ES-I3 (cell line): Measurements from ENCODE around the gene RBM15.

Experiments
- H3K36me3 ChIP-seq: 2 replicates; pipeline ENCODE4 v1.6.1; 2013; ENCODE audit warnings: mild to moderate bottlenecking, low read length, control low read depth, moderate library complexity; ENCODE audit not compliant: insufficient read depth
- H3K4me1 ChIP-seq: 2 replicates; pipeline ENCODE4 v1.6.1; 2013; ENCODE audit warnings: mild to moderate bottlenecking, control low read depth, low read length; ENCODE audit not compliant: insufficient read depth
- H3K9ac ChIP-seq: 2 replicates; pipeline ENCODE4 v1.6.1; 2013; ENCODE audit warnings: low read depth, mild to moderate bottlenecking, low read length, moderate library complexity
- H3K9me3 ChIP-seq: 2 replicates; pipeline ENCODE4 v1.6.1; 2013; ENCODE audit warnings: mild to moderate bottlenecking, low read length, moderate library complexity; ENCODE audit not compliant: control insufficient read depth, insufficient read depth

The RBM15 gene

DNA sequence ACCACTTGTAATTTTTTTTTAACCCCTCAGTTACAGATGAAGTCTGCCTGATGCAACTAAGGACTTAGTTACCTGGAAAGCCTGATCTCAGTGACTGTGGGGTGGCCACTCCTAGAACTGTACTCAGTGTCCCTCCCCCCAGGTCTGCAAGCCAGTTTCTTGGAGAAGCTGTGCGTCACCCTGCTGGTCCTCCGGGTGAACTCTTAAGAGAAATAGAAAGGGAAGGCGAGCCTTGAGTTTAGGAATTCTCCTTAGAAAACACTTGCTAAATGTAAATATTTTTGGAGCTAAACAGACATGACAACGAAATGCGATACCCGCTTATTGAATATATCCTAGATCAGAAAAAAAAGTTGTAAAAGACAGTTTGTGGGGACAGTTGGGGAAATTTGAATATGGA lies 50.9 kb downstream of the RBM15 start:
- Histone ChIP-seq H3K36me3 (0 out of 2 replicates have a peak, but pooled peaks cover 2% of the 10 kb centered on the region), H3K9me3 (no peaks in the 10 kb centered on the region), H3K9ac (no peak overlapping the region), H3K4me1 (peaks cover 12% of the 10 kb centered on the region; the same call in 1 of the 2 replicates)

- H3K36me3 ChIP-seq, result 0 out of 2 replicates have a peak, but pooled peaks cover 2% of the 10 kb centered on the region
- H3K9ac ChIP-seq, result no peak within 1 kb of the TSS; the same call in 1 of the 2 replicates
- peaks cover 12% of the 10 kb centered on the region; the same call in 1 of the 2 replicates for H3K4me1 ChIP-seq
- H3K9me3 ChIP-seq, result no peaks in the 10 kb centered on the region
Observed at GRCh38 chr1:110390692-110391245, 51.6 kb downstream of the RBM15 start, which contains the start of gene SLC16A4. SLC16A4 (minus strand) TSS chr1:110391026; CDS start chr1:110389323, 1,703 bp downstream.

DNA sequence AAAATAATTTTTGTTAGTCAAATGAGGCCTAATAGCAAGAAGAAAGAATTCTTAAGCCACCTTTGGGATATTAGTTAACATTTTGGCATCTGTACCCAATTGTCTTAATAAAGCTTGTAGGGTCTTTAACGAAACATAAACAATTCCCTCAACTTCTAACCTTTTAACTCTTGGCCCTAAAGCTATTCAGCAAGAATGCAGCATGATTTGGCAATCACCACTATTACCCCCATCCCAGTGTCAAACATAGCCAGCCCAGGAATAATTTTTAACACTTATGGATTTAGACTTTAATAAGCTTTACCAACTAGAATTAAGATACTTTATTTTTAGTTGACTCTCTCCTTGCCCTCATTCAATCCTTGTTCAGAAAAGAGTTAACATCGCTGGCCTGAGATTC lies 54.1 kb downstream of the RBM15 start:
- peaks cover 12% of the 10 kb centered on the region; the same call in 1 of the 2 replicates for H3K4me1 ChIP-seq
- no peaks in the 10 kb centered on the region for H3K9me3 ChIP-seq
- no peak overlapping the region for H3K9ac ChIP-seq
- no peaks in the 10 kb centered on the region for H3K36me3 ChIP-seq

DNA sequence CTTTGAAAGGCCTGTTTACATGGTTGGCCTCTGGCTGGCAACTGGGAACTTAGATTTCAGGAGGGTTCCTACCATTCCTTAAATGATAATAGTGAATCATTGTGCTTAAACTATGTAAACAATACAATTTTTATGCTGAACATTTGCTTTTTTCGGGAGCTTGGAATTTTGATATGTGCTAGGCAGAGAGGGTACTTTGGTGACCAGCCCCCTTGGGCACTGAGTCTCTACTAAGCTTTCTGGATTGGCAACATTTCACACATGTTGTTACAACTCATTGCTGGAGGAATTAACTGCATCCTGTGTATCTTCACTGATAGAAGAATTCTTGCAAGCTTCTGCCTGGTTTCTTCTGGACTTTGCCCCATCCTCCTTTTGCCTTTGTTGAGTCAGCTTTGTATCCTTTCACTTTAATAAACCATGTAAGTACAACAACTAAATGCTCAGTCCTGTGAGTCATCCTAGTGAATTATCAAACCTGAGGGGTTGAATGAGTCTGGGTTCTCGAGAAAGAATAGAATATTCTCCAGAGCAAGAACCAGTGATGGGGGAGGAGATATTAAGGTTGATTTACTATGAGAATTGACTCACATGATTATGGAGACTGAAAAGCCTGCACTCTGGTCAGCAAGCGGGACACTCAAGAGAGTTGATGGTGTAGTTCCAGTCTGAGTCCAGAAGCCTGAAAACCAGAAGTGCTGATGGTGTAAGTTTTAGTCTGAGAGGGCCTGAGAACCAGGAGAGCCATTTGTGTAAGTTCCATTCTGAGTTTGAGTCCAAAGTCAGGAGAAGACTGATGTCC lies 54.7 kb downstream of the RBM15 start:
- no peak overlapping the region for H3K9ac ChIP-seq
- H3K36me3 ChIP-seq, result no peaks in the 10 kb centered on the region
- peaks cover 12% of the 10 kb centered on the region; the same call in 1 of the 2 replicates for H3K4me1 ChIP-seq
- H3K9me3 ChIP-seq, result no peaks in the 10 kb centered on the region

GRCh38 chr1:110394493-110394820 lies 55.3 kb downstream of the RBM15 start:
- H3K36me3 ChIP-seq, result no peaks in the 10 kb centered on the region
- H3K9me3 ChIP-seq, result no peaks in the 10 kb centered on the region
- no peak overlapping the region for H3K9ac ChIP-seq
- H3K4me1 ChIP-seq, result peaks cover 12% of the 10 kb centered on the region; the same call in 1 of the 2 replicates
